ENCODE results near the gene BTBD6. TPM values are rescaled to one million over a fixed set of nuclear protein-coding genes. Genes with fewer than 3 reads are reported as not detected.

Gene BTBD6
- total and polyA plus RNA-seq, 2 experiments from 2014 or later, result 2.2 to 11.6 TPM

GRCh38 chr14:105274637-105275036 is 26.3 kb downstream of the BTBD6 start:
- Mint-ChIP-seq H3K27me3 (ENCODE audit: insufficient read depth, low read depth, poor library complexity) (peaks cover 5% of the 10 kb centered on the region), H3K9me3 (no peaks in the 10 kb centered on the region), H3K4me1 (peaks cover 3% of the 10 kb centered on the region; the same call in 2 of the 3 replicates), H3K27ac (no peak overlapping the region), H3K36me3 (ENCODE audit: low read depth) (no peaks in the 10 kb centered on the region; the same call in 2 of the 3 replicates), H3K4me3 (no peak overlapping the region)
- Histone ChIP-seq H3F3A (replicated peaks; ENCODE audit: low read depth) (no peaks in the 10 kb centered on the region), H3K79me2 (replicated peaks; ENCODE audit: insufficient read depth) (peaks cover 7% of the 10 kb centered on the region; the same call in 1 of the 2 replicates), H3K4me1 (ENCODE audit: insufficient read depth) (no peaks in the 10 kb centered on the region), H3K27ac (ENCODE audit: low read depth) (no peak overlapping the region), H3K36me3 (ENCODE audit: insufficient read depth) (no peaks in the 10 kb centered on the region), H2AFZ (no peak overlapping the region), H3K27me3 (ENCODE audit: insufficient read depth) (no peaks in the 10 kb centered on the region), H3K4me3 (no peak overlapping the region), H3K4me2 (no peak overlapping the region), H4K20me1 (replicated peaks; ENCODE audit: insufficient read depth) (peaks cover 5% of the 10 kb centered on the region; the same call in 1 of the 2 replicates), H3K9me2 (ENCODE audit: insufficient read depth) (no peaks in the 10 kb centered on the region)
- DNase-seq (ENCODE audit: low spot score) (no peak), ATAC-seq (no peak)
- TF ChIP-seq JUNB (IDR thresholded peaks at IDR 0.05; ENCODE audit: unreplicated experiment), result no peak
- no peak for TF ChIP-seq NANOG (IDR thresholded peaks at IDR 0.05; ENCODE audit: borderline replicate concordance)
- TF ChIP-seq ZNF331 (CRISPR knock-in tag; IDR thresholded peaks at IDR 0.05; ENCODE audit: low read depth), result no peak
- no peak for TF ChIP-seq CREB1 (CRISPR knock-in tag; IDR thresholded peaks at IDR 0.05; ENCODE audit: low read depth)
- TF ChIP-seq ZNF462 (CRISPR knock-in tag; IDR thresholded peaks at IDR 0.05), result no peak
- TF ChIP-seq ETS1 (IDR thresholded peaks at IDR 0.05), result no peak
- TF ChIP-seq EZH2 (IDR thresholded peaks at IDR 0.05; ENCODE audit: low read depth, unreplicated experiment), result no peak
- no peak for TF ChIP-seq POLR2AphosphoS5 (IDR thresholded peaks at IDR 0.05; ENCODE audit: low read depth)
- TF ChIP-seq ZNF114 (CRISPR knock-in tag; IDR thresholded peaks at IDR 0.05), result no peak
- TF ChIP-seq EZH2phosphoT487 (IDR thresholded peaks at IDR 0.05; ENCODE audit: unreplicated experiment), result no peak
- TF ChIP-seq STAT1 (IDR thresholded peaks at IDR 0.05; ENCODE audit: unreplicated experiment), result no peak
- no peak for TF ChIP-seq REST (IDR thresholded peaks at IDR 0.05; ENCODE audit: unreplicated experiment)
